ENCODE measurements around the gene ST13.

The ST13 gene

GRCh38 chr22:40797427-40797826 is 59.0 kb downstream of the ST13 start:
- TF ChIP-seq TAF1 (IDR thresholded peaks at IDR 0.05; ENCODE audit: borderline replicate concordance, insufficient read depth, low read length) (no peak), SIN3A (IDR thresholded peaks at IDR 0.05; ENCODE audit: borderline replicate concordance, insufficient read depth, low read length) (no peak), POLR2AphosphoS5 (IDR thresholded peaks at IDR 0.05; ENCODE audit: low read depth, low read length) (no peak)

DNA sequence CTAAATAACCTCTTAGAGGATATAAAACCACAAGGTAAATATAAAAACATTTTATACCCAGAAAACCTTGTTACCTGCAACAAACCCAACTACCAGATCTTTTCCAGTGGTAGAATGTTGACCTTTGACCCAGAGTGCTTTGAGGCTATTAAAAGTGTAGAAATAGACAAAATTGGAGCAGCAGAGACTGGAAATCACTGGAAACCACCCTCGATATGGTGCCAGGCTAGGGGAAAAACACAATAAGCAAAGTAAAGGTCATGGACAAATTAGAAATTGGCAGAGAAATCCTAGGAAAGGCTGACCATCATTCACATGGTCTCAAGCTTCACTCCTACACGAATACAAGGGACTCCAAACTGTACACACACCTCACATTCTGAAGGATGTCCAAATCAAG is 64.0 kb downstream of the ST13 start:
- no peak for TF ChIP-seq TAF1 (IDR thresholded peaks at IDR 0.05; ENCODE audit: borderline replicate concordance, insufficient read depth, low read length)
- TF ChIP-seq POLR2AphosphoS5 (IDR thresholded peaks at IDR 0.05; ENCODE audit: low read depth, low read length): no peak
- TF ChIP-seq SIN3A (IDR thresholded peaks at IDR 0.05; ENCODE audit: borderline replicate concordance, insufficient read depth, low read length): no peak
- TF ChIP-seq, protein P1, sequence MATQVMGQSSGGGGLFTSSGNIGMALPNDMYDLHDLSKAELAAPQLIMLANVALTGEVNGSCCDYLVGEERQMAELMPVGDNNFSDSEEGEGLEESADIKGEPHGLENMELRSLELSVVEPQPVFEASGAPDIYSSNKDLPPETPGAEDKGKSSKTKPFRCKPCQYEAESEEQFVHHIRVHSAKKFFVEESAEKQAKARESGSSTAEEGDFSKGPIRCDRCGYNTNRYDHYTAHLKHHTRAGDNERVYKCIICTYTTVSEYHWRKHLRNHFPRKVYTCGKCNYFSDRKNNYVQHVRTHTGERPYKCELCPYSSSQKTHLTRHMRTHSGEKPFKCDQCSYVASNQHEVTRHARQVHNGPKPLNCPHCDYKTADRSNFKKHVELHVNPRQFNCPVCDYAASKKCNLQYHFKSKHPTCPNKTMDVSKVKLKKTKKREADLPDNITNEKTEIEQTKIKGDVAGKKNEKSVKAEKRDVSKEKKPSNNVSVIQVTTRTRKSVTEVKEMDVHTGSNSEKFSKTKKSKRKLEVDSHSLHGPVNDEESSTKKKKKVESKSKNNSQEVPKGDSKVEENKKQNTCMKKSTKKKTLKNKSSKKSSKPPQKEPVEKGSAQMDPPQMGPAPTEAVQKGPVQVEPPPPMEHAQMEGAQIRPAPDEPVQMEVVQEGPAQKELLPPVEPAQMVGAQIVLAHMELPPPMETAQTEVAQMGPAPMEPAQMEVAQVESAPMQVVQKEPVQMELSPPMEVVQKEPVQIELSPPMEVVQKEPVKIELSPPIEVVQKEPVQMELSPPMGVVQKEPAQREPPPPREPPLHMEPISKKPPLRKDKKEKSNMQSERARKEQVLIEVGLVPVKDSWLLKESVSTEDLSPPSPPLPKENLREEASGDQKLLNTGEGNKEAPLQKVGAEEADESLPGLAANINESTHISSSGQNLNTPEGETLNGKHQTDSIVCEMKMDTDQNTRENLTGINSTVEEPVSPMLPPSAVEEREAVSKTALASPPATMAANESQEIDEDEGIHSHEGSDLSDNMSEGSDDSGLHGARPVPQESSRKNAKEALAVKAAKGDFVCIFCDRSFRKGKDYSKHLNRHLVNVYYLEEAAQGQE (IDR thresholded peaks at IDR 0.05; ENCODE audit: insufficient read depth in 1 of 2, low read depth in 2 of 2, low read length in 2 of 2): no peak
- TF ChIP-seq FOXP2 (optimal IDR thresholded peaks at IDR 0.05; ENCODE audit: borderline replicate concordance, extremely low read depth, extremely low read length, insufficient read depth): no peak

- TF ChIP-seq TAF1 (IDR thresholded peaks at IDR 0.05; ENCODE audit: borderline replicate concordance, insufficient read depth, low read length) (no peak), POLR2AphosphoS5 (IDR thresholded peaks at IDR 0.05; ENCODE audit: low read depth, low read length) (no peak), FOXP2 (optimal IDR thresholded peaks at IDR 0.05; ENCODE audit: borderline replicate concordance, extremely low read depth, extremely low read length, insufficient read depth) (no peak), SIN3A (IDR thresholded peaks at IDR 0.05; ENCODE audit: borderline replicate concordance, insufficient read depth, low read length) (no peak)
- TF ChIP-seq, protein P1 (IDR thresholded peaks at IDR 0.05; ENCODE audit: insufficient read depth in 1 of 2, low read depth in 2 of 2, low read length in 2 of 2): no peak
These were observed 65.2 kb downstream of the ST13 start for GRCh38 chr22:40791241-40791640.

GRCh38 chr22:40789131-40789530 is 67.3 kb downstream of the ST13 start:
- TF ChIP-seq FOXP2 (optimal IDR thresholded peaks at IDR 0.05; ENCODE audit: borderline replicate concordance, extremely low read depth, extremely low read length, insufficient read depth) (no peak), SIN3A (IDR thresholded peaks at IDR 0.05; ENCODE audit: borderline replicate concordance, insufficient read depth, low read length) (no peak), POLR2AphosphoS5 (IDR thresholded peaks at IDR 0.05; ENCODE audit: low read depth, low read length) (no peak), TAF1 (IDR thresholded peaks at IDR 0.05; ENCODE audit: borderline replicate concordance, insufficient read depth, low read length) (no peak)
- TF ChIP-seq, protein P1 (IDR thresholded peaks at IDR 0.05; ENCODE audit: insufficient read depth in 1 of 2, low read depth in 2 of 2, low read length in 2 of 2): no peak

GRCh38 chr22:40782521-40782920 is 73.9 kb downstream of the ST13 start:
- TF ChIP-seq SIN3A (IDR thresholded peaks at IDR 0.05; ENCODE audit: borderline replicate concordance, insufficient read depth, low read length) (no peak), FOXP2 (optimal IDR thresholded peaks at IDR 0.05; ENCODE audit: borderline replicate concordance, extremely low read depth, extremely low read length, insufficient read depth) (no peak), TAF1 (IDR thresholded peaks at IDR 0.05; ENCODE audit: borderline replicate concordance, insufficient read depth, low read length) (no peak), POLR2AphosphoS5 (IDR thresholded peaks at IDR 0.05; ENCODE audit: low read depth, low read length) (no peak)
- TF ChIP-seq, protein P1 (IDR thresholded peaks at IDR 0.05; ENCODE audit: insufficient read depth in 1 of 2, low read depth in 2 of 2, low read length in 2 of 2): no peak
